ENCODE data around the gene GDPD1.
A peak's percentile ranks its signal among the peaks of the same experiment; 100 is the strongest.
"Not testable (repeated sequence)": the region's sequence is repeated elsewhere in the genome, so short reads cannot be mapped to it uniquely, and the experiment has no call there.

The GDPD1 gene

GRCh38 chr17:59244081-59244480 lies 23.8 kb downstream of the GDPD1 start:
- DNase-seq (ENCODE audit: low read depth in 2 of 2): no peak

- DNase-seq (ENCODE audit: low read depth in 2 of 2): no peak
Observed at GRCh38 chr17:59254742-59255141, 34.4 kb downstream of the GDPD1 start.

DNA sequence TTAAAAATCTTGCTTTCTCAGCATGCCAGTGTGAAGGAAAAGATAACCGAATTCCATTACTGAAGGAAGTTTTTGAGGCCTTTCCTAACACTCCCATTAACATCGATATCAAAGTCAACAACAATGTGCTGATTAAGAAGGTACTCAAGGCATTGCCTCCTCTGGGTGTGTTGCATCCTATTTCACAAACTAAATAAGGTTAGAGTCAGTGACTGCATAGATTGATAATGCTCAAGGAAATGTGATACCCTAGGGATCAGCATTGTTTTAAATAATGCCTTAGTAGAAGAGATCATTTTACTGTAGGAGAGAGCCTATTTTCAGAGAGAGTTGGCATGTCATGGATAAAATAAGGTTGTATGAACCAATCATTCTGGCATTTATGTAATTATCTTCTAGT lies 36.8 kb downstream of the GDPD1 start:
- no peak for DNase-seq (ENCODE audit: low read depth in 2 of 2)

- no peak for DNase-seq (ENCODE audit: low read depth in 2 of 2)
Observed at GRCh38 chr17:59260722-59261121, 40.4 kb downstream of the GDPD1 start.

GRCh38 chr17:59266745-59267144 lies 46.4 kb downstream of the GDPD1 start:
- DNase-seq (ENCODE audit: low read depth in 2 of 2): no peak

DNA sequence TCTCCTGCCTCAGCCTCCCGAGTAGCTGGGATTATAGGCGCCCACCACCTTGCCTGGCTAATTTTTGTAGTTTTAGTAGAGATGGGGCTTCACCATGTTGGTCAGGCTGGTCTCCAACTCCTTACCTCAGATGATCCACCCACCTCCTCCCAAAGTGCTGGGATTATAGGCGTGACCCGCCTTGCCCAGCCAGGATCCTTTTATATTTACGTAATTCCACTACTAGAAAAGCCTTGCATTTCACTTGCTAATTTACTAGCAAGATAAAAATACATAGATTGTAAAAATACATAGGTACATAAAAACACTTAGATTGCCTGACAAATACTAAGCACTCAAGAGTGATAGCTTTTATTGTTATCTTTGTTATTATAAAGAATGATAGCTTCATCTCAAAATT lies 47.5 kb downstream of the GDPD1 start:
- no peak for DNase-seq (ENCODE audit: low read depth in 2 of 2)

GRCh38 chr17:59275618-59276017 lies 55.3 kb downstream of the GDPD1 start:
- DNase-seq (ENCODE audit: low read depth in 2 of 2): no peak

GRCh38 chr17:59277031-59277430 lies 56.7 kb downstream of the GDPD1 start:
- no peak for DNase-seq (ENCODE audit: low read depth in 2 of 2)

GRCh38 chr17:59278406-59278805 lies 58.1 kb downstream of the GDPD1 start:
- DNase-seq (ENCODE audit: low read depth in 2 of 2): no peak

DNA sequence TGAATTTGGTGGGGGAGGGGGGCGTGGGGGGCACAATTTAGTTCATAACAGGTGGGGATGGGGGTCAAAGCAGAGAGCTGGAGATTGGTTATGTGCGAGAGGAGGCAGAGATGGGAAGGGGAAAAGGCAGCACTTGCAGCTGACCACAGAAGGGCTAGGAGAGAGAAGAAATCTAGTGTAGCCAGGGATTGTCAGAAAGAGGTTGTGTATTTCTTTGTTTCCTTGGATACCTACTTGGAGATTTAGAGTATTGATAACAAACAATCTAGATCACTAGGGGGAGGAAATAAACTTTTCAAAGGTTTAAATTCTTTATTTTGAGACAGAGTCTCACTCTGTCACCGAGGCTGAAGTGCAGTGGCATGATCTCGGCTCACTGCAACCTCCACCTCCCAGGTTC lies 64.0 kb downstream of the GDPD1 start:
- no peak for DNase-seq (ENCODE audit: low read depth in 2 of 2)

- DNase-seq (ENCODE audit: low read depth in 2 of 2): no peak
Observed at GRCh38 chr17:59287452-59287851, 67.1 kb downstream of the GDPD1 start.

GRCh38 chr17:59287891-59288290 lies 67.6 kb downstream of the GDPD1 start:
- no peak for DNase-seq (ENCODE audit: low read depth in 2 of 2)

- DNase-seq (ENCODE audit: low read depth in 2 of 2): no peak
Observed at GRCh38 chr17:59289981-59290301, 69.6 kb downstream of the GDPD1 start.

DNA sequence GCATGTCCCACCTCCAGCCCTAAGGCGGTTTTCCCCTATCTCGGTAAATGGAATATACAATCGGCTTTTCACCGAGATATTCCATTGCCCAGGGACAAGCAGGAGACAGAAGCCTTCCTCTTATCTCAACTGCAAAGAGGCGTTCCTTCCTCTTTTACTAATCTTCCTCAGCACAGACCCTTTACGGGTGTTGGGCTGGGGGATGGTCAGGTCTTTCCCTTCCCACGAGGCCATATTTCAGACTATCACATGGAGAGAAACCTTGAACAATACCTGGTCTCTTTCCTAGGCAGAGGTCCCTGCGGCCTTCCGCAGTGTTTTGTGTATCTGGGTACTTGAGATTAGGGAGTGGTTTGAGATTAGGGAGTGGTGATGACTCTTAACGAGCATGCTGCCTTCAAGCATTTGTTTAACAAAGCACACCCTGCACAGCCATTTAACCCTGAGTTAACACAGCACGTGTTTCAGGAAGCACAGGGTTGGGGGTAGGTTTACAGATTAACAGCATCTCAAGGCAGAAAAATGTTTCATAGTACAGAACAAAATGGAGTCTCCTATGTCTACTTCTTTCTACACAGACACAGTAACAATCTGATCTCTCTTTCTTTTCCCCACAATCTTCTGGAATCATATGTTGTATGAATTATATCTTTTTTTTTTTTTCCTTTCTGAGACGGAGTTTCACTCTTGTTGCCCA lies 70.1 kb downstream of the GDPD1 start:
- not testable (repeated sequence) for DNase-seq (ENCODE audit: low read depth in 2 of 2)

DNA sequence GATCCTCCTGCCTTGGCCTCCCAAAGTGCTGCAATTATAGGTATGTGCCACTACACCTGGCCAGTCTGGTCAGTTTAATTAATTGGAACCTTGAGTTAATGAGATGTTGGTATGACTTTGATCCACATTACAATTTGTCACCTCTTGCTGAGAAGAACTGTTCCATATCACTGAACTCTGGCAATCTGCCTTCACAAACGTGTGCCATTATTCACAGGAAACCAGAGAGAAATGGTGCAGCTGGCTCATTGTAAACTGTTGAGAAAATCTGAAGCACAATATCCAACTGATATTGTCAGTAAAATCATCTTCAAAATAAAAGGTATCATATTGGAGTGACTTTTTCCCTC lies 71.8 kb downstream of the GDPD1 start:
- no peak for DNase-seq (ENCODE audit: low read depth in 2 of 2)

DNA sequence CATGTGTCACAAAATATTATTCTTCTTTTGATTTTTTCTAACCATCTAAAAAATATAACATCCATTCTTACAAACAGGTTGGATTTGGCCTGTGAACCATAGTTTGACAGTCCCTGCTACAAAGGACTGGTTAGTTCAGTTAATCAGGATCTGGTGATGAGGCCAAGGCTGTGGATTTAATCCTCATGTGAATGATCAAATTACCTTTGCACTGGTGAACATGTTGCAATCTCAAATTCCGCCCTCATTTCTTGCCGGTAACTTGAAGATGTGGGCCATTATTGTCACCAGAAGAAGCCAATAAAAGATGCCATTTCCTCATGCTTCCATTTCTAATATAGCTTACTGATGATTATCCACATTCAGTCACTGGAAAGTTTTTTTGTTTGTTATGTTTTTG lies 75.9 kb downstream of the GDPD1 start:
- DNase-seq (ENCODE audit: low read depth in 2 of 2): no peak

DNA sequence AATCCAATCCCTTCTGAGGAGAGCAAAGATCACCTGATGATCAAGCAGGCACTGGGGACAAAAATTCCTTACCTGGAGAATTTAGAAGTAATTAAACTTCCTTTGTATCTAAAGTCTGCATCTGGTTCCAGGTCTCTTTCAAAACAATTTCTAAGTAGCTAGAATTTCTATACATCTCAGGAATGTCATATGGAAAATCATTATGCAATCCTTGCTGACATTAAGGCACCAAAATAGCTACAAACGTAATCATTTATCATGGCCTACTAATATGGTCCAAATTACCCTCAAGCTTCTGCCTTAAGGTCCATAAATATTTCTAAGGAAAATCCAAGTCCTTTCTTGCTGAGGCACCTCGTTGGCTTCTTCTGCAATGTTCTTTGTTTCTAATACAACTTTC lies 78.2 kb downstream of the GDPD1 start:
- DNase-seq (ENCODE audit: low read depth in 2 of 2): no peak

DNA sequence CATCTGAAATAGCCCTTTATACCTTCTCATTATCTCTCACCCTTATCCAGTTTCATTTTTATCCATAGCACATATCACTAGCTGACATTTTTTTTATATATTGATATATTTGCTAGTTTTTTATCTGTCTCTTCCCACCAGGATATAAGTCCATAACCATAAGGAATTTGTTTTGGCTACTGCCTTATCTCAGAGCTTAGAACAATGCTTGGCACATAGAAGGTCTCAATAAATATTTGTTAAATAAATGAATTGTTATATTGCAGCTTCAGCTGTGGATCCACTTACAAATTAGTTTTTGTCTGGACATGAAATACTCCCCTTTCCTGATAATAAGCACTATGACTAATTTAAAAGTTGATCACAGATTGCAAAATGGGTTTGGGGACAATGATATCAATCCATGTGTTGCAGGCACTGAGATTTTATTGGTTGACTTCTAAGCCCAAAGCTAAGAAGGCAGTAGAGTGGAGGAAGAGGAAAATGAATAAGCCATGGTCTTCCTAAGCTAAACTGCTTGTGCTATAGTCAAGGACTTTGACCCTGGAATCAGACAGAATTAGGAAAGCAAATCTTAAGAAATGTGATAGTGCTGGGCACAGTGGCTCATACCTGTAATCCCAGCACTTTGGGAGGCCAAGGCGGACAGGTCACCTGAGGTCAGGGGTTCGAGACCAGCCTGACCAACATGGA lies 79.2 kb downstream of the GDPD1 start:
- no peak for DNase-seq (ENCODE audit: low read depth in 2 of 2)

- no peak for DNase-seq (ENCODE audit: low read depth in 2 of 2)
Observed at GRCh38 chr17:59300941-59301340, 80.6 kb downstream of the GDPD1 start.

GRCh38 chr17:59304811-59305210 lies 84.5 kb downstream of the GDPD1 start:
- DNase-seq (ENCODE audit: low read depth in 2 of 2): no peak

DNA sequence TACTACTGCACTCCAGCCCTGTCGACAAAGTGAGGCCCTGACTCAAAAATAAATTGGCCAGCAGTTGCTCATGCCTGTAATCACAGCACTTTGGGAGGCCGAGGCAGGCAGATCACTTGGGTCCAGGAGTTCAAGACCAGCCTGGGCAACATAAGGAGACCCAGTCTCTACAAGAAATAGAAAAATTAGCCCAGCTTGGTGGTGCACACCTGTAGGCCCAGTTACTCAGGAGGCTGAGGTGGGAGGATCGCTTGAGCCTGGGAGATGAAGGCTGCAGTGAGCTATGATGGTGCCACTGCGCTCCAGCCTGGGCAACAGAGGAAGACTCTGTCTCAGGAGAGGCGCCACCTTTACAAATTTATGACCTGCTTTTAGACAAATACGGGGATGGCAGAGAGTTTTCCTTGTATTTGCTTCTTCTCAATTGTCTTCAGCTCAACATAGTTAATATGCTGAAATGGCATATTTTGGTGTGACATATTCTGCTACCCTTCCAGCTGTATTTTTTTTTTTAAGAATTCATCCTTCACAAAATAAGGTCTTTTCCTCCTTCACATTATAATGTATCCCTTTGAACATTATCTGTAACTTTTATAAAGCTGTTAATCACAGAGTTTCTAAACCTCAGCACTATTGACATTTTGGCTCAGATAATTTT lies 90.1 kb downstream of the GDPD1 start:
- no peak for DNase-seq (ENCODE audit: low read depth in 2 of 2)

DNA sequence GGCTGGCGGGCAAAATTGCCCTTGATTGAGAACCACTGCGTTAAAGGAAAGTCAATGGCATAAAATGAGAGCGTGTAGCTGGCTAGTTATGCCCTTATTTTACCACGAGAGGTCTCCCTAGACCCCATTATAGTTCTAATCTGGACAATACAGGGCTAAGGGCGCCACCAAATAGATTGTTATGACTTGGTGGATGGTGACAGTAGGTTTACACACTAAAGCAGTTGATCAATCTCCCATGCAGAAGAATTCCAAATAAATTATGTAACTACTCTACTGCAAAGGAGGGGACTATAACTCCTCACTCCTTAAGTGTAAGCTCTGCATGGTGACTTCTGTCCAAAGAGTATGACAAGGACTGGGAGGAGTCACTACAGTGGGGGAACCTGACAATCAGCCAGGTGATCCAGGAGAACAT lies 90.7 kb downstream of the GDPD1 start:
- peak in 1 of 2 donors; percentile 13 for DNase-seq (ENCODE audit: low read depth in 2 of 2)

- DNase-seq (ENCODE audit: low read depth in 2 of 2): not testable (repeated sequence)
Observed at GRCh38 chr17:59311521-59311920, 91.2 kb downstream of the GDPD1 start.

All from activated CD8-positive, alpha-beta memory T cell treated with anti-CD3 and anti-CD28 coated beads for 4 hours (primary cell).